Measurements from ENCODE around the gene ZDHHC4.

DNA sequence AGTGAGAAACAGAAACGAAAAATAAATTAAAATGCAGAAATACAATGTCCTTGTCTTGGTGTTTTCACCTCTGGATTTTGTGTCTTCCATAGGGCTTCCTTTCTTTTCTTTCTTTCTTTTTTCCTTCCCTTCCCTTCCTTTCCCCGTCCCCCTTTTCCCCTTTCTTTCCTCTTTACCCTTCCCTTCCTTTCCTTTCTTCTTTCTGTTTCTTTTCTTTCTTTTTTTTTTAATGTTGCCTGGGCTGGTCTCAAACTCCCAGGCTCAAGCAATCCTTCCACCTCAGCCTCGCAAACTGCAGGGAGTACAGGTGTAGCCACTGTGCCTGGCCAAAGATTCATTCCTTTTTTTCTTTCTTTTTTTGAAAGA, 47.0 kb downstream of the ZDHHC4 start:
- TF ChIP-seq CTCF (IDR thresholded peaks at IDR 0.05) = no peak
- no peak for TF ChIP-seq POLR2A (IDR thresholded peaks at IDR 0.05)

Data from Peyer's patch (tissue), 4 donors.